Measurements from ENCODE around the gene UBTFL1. TPM values are rescaled to one million over a fixed set of nuclear protein-coding genes. Genes with fewer than 3 reads are reported as not detected.
"Not testable (repeated sequence)": the region's sequence is repeated elsewhere in the genome, so short reads cannot be mapped to it uniquely, and the experiment has no call there.

Gene UBTFL1, protein sequence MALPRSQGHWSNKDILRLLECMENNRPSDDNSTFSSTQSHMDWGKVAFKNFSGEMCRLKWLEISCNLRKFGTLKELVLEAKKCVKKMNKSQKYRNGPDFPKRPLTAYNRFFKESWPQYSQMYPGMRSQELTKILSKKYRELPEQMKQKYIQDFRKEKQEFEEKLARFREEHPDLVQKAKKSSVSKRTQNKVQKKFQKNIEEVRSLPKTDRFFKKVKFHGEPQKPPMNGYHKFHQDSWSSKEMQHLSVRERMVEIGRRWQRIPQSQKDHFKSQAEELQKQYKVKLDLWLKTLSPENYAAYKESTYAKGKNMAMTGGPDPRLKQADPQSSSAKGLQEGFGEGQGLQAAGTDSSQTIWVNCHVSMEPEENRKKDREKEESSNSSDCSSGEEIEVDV
- total RNA-seq = 0.11 TPM in 1 of 2 replicates, not detected in the other
- not detected for polyA plus RNA-seq (2012)

DNA sequence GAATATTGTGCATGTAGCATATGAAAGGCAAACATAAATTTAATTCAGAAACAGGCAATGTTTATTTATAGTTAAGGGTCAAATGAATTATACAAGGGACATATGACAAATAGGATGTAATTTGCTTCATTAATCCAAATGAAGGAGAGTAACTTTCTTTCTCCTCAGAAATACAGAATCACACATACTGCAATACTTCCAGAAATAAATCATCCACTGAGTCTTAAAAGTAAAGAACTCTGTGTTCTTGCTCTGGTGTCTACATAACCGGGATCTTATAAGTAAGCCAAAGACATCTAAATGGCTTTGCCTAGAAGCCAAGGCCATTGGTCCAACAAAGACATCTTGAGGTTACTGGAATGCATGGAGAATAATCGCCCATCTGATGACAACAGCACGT is at the start of gene UBTFL1:
Gene UBTFL1 (plus strand): TSS at position 301 of the 400 bp plus-strand sequence. CDS start 0 bp downstream, at position 301.
- not testable (repeated sequence) for DNase-seq (ENCODE audit: low read depth)

DNA sequence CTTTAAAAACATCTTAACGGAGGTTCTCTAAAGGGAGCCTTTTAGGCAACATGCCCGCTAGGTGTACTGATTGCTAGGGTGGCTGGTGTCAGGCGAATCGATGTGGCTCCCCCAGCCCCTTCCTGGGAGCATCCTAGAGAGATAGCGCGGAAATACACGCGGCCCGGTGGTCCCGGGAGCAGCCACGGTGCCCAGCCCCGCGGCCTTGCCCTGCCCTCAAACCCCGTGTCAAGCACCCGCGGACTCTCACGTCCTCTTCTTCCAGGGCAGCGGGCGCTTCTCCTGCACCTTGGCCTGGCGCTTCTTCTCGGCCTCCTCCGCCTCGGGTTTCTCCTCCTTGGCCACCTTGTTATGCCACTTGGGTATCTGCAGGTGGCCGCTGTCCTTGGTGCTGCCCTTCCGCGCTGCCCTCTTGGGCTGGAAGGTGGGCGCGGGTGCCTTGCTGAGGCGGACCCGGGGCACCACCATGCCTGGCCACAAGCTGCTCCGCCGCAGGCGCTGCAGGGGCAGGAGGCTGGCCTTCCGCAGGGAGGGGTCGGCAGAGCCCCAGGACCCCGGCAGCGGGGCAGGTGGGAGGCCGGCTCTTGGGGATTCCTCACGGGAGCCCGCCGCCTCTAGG is 34.0 kb upstream of the UBTFL1 start:
- not testable (repeated sequence) for DNase-seq (ENCODE audit: low read depth)

GRCh38 chr11:90052311-90052710 is 33.4 kb upstream of the UBTFL1 start:
- not testable (repeated sequence) for DNase-seq (ENCODE audit: low read depth)

DNA sequence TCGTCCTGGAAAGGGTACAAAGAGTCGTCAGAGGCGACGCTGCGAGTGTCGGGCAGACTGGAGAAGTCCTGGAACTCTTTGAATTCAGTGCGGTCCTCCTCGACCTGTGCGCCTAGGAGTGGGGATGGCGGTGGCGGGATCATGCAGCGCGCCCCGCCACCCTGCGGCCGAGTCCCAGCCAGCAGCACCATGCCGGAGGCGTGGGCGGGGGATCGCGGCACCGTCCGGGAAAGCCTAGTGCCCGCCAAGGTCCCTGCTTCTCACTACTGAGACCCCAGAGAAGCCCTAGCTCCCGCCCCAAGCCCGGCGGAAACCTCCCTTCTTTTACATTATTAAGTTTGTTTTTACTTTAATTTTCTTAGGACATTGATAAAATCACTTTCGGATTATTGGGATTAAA is 32.2 kb upstream of the UBTFL1 start:
- DNase-seq (ENCODE audit: low read depth) = not testable (repeated sequence)

DNA sequence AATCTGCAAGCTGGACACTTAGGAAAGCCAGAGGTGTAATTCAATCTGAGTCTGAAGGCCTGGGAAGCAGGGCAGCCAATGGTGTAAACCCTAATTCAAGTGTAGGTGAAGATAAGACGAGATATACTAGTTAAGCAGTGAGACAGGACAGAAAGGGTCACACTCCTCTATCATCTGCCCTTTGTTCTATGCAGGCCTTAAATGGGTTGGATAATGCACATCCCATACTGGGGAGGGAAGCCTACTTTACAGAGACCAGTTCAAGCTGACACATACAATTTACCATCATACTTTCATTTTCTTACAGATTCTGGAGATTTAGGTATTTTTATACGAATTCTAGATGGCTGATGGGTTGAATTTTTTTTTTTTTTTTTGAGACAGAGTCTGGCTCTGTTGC is 3.0 kb downstream of the UBTFL1 start:
- DNase-seq (ENCODE audit: low read depth) = not testable (repeated sequence)

DNA sequence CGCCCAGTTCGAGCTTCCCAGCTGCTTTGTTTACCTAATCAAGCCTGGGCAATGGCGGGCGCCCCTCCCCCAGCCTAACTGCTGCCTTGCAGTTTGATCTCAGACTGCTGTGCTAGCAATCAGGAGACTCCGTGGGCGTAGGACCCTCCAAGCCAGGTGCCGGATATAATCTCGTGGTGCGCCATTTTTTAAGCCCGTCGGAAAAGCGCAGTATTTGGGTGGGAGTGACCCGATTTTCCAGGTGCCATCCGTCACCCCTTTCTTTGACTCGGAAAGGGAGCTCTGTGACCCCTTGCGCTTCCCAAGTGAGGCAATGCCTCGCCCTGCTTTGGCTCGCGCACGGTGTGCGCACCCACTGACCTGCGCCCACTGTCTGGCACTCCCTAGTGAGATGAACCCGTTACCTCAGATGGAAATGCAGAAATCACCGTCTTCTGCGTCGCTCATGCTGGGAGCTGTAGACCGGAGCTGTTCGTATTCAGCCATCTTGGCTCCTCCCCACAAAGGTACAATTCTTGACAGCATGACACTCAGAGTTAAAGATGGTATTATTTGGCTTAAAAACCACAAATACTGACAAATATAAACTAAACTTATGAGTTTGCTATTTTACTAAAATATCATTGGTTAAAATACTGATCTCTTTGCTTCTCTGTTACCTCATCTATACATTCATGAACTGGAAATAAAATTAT is 9.6 kb downstream of the UBTFL1 start:
- DNase-seq (ENCODE audit: low read depth) = not testable (repeated sequence)

- DNase-seq (ENCODE audit: low read depth) = not testable (repeated sequence)
Observed at GRCh38 chr11:90098261-90098660, 12.5 kb downstream of the UBTFL1 start.

- no peak for DNase-seq (ENCODE audit: low read depth)
Observed at GRCh38 chr11:90100431-90100830, 14.7 kb downstream of the UBTFL1 start.

- DNase-seq (ENCODE audit: low read depth) = peak; percentile 6
Observed at GRCh38 chr11:90113541-90113940, 27.8 kb downstream of the UBTFL1 start.

DNA sequence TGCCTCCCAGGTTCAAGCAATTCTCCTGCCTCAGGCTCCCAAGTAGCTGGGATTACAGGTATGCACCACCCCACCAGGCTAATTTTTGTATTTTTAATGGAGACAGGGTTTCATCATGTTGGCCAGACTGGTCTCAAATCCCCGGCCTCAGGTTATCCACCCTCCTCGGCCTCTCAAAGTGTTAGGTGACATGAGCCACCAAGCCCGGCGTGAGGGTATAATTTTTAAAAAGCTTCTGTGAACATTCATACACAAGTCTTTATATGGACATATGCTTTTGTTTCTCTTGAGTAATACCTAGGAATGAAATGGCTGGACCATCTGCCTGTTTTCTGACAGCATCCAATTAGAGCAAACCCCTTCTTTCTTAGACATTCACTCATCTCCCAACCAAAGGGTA is 34.4 kb downstream of the UBTFL1 start:
- DNase-seq (ENCODE audit: low read depth) = no peak

DNA sequence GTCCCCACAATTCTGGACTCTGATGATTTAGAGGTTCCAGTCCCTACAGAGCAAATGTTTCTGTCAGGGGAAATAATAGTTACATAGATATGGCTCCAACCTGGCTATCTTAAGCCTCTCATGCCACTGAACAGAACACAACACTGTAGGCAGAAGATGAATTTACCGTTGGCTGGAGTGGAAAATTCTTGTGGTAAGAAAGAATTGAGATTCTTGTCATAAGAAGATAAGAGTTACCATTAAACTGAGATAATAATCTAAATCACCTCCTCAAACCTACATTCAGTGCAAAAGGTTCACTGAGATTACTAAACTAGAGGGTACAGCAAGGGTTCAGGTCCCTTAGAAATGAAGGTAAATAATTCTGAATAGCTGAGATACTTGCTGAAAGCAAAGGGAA is 38.6 kb downstream of the UBTFL1 start:
- no peak for DNase-seq (ENCODE audit: low read depth)

DNA sequence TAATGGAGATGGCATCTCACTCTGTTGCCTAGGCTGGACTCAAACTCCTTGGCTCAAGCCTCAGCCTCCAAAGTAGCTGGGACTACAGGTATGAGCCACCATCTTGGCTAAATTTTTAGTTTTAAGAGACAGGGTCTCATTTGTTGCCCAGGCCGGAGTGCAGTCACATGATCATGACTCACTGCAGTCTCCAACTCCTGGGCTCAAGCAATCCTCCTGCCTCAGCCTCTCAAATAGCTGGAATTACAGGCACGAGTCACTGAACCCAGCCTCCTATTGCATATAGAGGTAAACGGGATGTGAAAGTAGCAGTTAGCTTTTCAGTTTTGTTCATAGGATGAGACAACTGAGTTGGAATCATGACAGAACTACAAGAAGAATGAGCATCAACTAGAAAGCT is 39.2 kb downstream of the UBTFL1 start:
- no peak for DNase-seq (ENCODE audit: low read depth)

- DNase-seq (ENCODE audit: low read depth) = no peak
Observed at GRCh38 chr11:90133560-90134477, 48.1 kb downstream of the UBTFL1 start.

- DNase-seq (ENCODE audit: low read depth) = peak; percentile 38
Observed at GRCh38 chr11:90134478-90135003, 48.8 kb downstream of the UBTFL1 start, which contains the start of gene NAALAD2. Gene NAALAD2 (plus strand): TSS chr11:90134663. CDS start chr11:90134759, 96 bp downstream.

GRCh38 chr11:90135016-90135415 is 49.3 kb downstream of the UBTFL1 start:
- DNase-seq (ENCODE audit: low read depth) = no peak

Other genes starting within 250 kb of the UBTFL1 start
- not detected in 2 replicates for gene TRIM64B, start 207.5 kb upstream of the UBTFL1 start, total RNA-seq
- gene TRIM49D1, start 163.7 kb upstream of the UBTFL1 start, total RNA-seq = not detected in 2 replicates
- not detected in 2 replicates for gene TRIM49D2, start 161.9 kb upstream of the UBTFL1 start, total RNA-seq
- gene TRIM64, start 119.9 kb upstream of the UBTFL1 start, total RNA-seq = not detected in 2 replicates
- gene TRIM49C, start 54.8 kb upstream of the UBTFL1 start, total RNA-seq = not detected in 2 replicates
- gene NAALAD2, start 48.7 kb downstream of the UBTFL1 start, total RNA-seq = 0.16 TPM in 1 of 2 replicates, not detected in the other
- gene CHORDC1, start 137.1 kb downstream of the UBTFL1 start, total RNA-seq = 71.5 and 78.7 TPM in 2 replicates

Data from myocyte (in vitro differentiated cells).